ENCODE measurements around the gene PRICKLE2.

DNA sequence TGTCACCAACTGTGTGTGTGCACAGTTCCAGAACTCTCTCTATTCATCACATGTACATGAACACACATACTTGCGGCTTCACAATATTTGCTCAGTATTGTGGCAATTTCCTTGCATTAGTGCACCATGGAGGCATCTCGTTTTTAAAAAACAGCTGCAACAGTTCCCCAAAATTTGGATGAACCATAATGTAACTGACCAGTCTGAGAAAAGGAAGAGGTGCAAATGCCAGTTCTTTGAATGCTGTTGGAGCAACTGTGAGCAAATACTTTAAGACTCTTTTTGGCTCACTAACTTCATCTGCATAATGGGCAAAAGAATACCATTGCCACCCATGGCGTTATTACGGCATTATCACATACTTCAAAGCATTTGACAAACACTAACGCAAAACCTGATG, 163.6 kb downstream of the PRICKLE2 start:
- TF ChIP-seq, protein P1, sequence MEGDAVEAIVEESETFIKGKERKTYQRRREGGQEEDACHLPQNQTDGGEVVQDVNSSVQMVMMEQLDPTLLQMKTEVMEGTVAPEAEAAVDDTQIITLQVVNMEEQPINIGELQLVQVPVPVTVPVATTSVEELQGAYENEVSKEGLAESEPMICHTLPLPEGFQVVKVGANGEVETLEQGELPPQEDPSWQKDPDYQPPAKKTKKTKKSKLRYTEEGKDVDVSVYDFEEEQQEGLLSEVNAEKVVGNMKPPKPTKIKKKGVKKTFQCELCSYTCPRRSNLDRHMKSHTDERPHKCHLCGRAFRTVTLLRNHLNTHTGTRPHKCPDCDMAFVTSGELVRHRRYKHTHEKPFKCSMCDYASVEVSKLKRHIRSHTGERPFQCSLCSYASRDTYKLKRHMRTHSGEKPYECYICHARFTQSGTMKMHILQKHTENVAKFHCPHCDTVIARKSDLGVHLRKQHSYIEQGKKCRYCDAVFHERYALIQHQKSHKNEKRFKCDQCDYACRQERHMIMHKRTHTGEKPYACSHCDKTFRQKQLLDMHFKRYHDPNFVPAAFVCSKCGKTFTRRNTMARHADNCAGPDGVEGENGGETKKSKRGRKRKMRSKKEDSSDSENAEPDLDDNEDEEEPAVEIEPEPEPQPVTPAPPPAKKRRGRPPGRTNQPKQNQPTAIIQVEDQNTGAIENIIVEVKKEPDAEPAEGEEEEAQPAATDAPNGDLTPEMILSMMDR (IDR thresholded peaks at IDR 0.05): no peak
- TF ChIP-seq, protein P2, sequence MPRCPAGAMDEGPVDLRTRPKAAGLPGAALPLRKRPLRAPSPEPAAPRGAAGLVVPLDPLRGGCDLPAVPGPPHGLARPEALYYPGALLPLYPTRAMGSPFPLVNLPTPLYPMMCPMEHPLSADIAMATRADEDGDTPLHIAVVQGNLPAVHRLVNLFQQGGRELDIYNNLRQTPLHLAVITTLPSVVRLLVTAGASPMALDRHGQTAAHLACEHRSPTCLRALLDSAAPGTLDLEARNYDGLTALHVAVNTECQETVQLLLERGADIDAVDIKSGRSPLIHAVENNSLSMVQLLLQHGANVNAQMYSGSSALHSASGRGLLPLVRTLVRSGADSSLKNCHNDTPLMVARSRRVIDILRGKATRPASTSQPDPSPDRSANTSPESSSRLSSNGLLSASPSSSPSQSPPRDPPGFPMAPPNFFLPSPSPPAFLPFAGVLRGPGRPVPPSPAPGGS (IDR thresholded peaks at IDR 0.05): no peak
- TF ChIP-seq POLR2A (IDR thresholded peaks at IDR 0.05; ENCODE audit: low read length) (no peak), ZFP36 (IDR thresholded peaks at IDR 0.05; ENCODE audit: borderline replicate concordance, partially characterized antibody) (no peak), CBX8 (IDR thresholded peaks at IDR 0.05) (no peak), SREBF2 (IDR thresholded peaks at IDR 0.05) (no peak), EHMT2 (IDR thresholded peaks at IDR 0.05; ENCODE audit: low read depth) (no peak), RFX5 (IDR thresholded peaks at IDR 0.05) (no peak), HOXA7 (CRISPR knock-in tag; IDR thresholded peaks at IDR 0.05) (no peak), CHD2 (IDR thresholded peaks at IDR 0.05; ENCODE audit: low read length, partially characterized antibody) (no peak), EP300 (IDR thresholded peaks at IDR 0.05) (no peak)
- TF ChIP-seq, protein P3, sequence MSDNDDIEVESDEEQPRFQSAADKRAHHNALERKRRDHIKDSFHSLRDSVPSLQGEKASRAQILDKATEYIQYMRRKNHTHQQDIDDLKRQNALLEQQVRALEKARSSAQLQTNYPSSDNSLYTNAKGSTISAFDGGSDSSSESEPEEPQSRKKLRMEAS (IDR thresholded peaks at IDR 0.05): no peak
